ENCODE results near the gene KIAA0513. TPM values are rescaled to one million over a fixed set of nuclear protein-coding genes. Genes with fewer than 3 reads are reported as not detected.

KIAA0513 gene
- total and polyA plus RNA-seq, 2 of the 13 experiments (the other 11 are each of a cell fraction or from before 2014, with no cell fraction given), result 1.8 TPM

DNA sequence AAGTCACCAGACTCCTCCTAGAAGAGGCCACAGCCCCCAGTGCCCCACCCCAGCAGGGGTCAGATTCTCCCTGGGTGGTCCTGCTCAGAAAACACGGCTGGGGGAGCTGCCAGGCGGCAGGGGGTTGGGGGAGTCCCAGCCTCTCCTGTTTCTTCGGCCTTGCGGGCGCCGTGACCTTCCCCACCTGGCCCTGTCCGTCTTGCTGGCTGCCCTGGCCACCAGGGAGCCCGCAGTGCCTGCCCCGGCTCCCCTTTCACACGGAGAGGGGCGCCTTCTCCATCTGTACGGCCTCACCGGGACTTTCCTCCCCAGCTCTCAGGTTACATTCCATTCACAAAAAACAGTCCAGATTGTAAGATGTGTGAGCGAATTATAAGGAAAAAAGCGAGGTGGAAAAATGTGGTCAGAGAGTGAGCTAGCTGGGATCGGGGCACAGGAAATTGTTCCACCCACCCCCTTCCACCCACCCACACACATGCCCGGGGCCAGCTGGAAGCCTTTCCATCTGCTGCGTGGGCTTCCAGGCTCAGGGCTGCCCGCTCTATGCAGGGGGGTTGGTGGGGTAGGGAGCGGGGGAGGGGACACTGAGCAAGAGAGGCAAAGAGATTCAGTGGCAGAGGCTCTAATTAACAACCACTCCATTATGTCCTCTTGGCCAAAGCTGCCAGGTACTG lies 99.2 kb downstream of the KIAA0513 start:
- FAIRE-seq (no peak), ATAC-seq (peak; percentile 44), DNase-seq (ENCODE audit: low spot score) (no peak)
- in situ Hi-C loops (cut with HindIII; ENCODE audit: extremely low pct_ligation_motif_present, low pct_unique_long_range_greater_than_20kb) (loop anchor here (10.0 kb wide), 1 partner anchor 98 kb away; no protein-coding TSS in a partner anchor), intact Hi-C loops (cut with micrococcal nuclease; ENCODE audit: unreplicated experiment) (no loop called here)
- ChIA-PET CTCF (ENCODE audit: low intra/inter-chr PET ratio, low total read pairs) (no interaction called here), POLR2A (interaction anchor here (1.4 to 2.9 kb wide), 3 partner anchors 10 to 33 kb away, joined by 3 to 20 read pairs (median 12); no protein-coding TSS in a partner anchor)
- H2AFZ ChIP-seq (ENCODE audit: low read length), result no peak overlapping the region
- H3K9me3 ChIP-seq (ENCODE audit: low read length), result no peaks in the 10 kb centered on the region
- no TSS peak for BruUV-seq (replicated peaks)
- H3K9ac ChIP-seq (ENCODE audit: insufficient read depth, low read depth, low read length), result no peak overlapping the region
- peak overlapping the region in 1 of 3 experiments; percentile 47; a peak in 1 of 6 replicates for H3K4me3 ChIP-seq (replicated peaks in 1 of 3; ENCODE audit: insufficient read depth in 1 of 3, low read depth in 2 of 3, low read length in 3 of 3)
- H4K20me1 ChIP-seq (ENCODE audit: insufficient read depth, low read length), result no peaks in the 10 kb centered on the region
- H3K79me2 ChIP-seq (ENCODE audit: insufficient read depth, low read length), result no peaks in the 10 kb centered on the region
- H3K27me3 ChIP-seq (ENCODE audit: control insufficient read depth in 1 of 2, insufficient read depth in 2 of 2, low read length in 2 of 2), result peaks cover 13 to 52% of the 10 kb centered on the region in 2 experiments; a peak in 4 of 5 replicates
- peak overlapping the region; percentile 52 for H3K4me2 ChIP-seq (ENCODE audit: low read depth, low read length)
- peaks cover 33% of the 10 kb centered on the region for H3K4me1 ChIP-seq (ENCODE audit: insufficient read depth, low read length)
- no peak overlapping the region for H3K27ac ChIP-seq (ENCODE audit: extremely low read length, insufficient read depth, low read length)
- no peaks in the 10 kb centered on the region for H3K36me3 ChIP-seq (replicated peaks in 1 of 2; ENCODE audit: control insufficient read depth in 1 of 2, insufficient read depth in 2 of 2, low read length in 2 of 2)
- WGBS (ENCODE audit: low lambda C conversion rate), result 6% methylated on average over 12 of the region's 20 CpGs
- no peak for TF ChIP-seq ZNF878 (CRISPR knock-in tag; IDR thresholded peaks at IDR 0.05)
- TF ChIP-seq, protein P1, sequence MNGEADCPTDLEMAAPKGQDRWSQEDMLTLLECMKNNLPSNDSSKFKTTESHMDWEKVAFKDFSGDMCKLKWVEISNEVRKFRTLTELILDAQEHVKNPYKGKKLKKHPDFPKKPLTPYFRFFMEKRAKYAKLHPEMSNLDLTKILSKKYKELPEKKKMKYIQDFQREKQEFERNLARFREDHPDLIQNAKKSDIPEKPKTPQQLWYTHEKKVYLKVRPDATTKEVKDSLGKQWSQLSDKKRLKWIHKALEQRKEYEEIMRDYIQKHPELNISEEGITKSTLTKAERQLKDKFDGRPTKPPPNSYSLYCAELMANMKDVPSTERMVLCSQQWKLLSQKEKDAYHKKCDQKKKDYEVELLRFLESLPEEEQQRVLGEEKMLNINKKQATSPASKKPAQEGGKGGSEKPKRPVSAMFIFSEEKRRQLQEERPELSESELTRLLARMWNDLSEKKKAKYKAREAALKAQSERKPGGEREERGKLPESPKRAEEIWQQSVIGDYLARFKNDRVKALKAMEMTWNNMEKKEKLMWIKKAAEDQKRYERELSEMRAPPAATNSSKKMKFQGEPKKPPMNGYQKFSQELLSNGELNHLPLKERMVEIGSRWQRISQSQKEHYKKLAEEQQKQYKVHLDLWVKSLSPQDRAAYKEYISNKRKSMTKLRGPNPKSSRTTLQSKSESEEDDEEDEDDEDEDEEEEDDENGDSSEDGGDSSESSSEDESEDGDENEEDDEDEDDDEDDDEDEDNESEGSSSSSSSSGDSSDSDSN (CRISPR knock-in tag; IDR thresholded peaks at IDR 0.05), result 0 out of 2 replicates have a peak, but pooled peaks have one; percentile 2
- TF ChIP-seq FOXO4 (CRISPR knock-in tag; conservative IDR thresholded peaks at IDR 0.05), result 0 out of 2 replicates have a peak, but pooled peaks have one; percentile 33
- TF ChIP-seq CTCF (CRISPR knock-in tag; IDR thresholded peaks at IDR 0.05), result peak; percentile 18; the same call in 1 of the 2 replicates
- TF ChIP-seq, protein P2, sequence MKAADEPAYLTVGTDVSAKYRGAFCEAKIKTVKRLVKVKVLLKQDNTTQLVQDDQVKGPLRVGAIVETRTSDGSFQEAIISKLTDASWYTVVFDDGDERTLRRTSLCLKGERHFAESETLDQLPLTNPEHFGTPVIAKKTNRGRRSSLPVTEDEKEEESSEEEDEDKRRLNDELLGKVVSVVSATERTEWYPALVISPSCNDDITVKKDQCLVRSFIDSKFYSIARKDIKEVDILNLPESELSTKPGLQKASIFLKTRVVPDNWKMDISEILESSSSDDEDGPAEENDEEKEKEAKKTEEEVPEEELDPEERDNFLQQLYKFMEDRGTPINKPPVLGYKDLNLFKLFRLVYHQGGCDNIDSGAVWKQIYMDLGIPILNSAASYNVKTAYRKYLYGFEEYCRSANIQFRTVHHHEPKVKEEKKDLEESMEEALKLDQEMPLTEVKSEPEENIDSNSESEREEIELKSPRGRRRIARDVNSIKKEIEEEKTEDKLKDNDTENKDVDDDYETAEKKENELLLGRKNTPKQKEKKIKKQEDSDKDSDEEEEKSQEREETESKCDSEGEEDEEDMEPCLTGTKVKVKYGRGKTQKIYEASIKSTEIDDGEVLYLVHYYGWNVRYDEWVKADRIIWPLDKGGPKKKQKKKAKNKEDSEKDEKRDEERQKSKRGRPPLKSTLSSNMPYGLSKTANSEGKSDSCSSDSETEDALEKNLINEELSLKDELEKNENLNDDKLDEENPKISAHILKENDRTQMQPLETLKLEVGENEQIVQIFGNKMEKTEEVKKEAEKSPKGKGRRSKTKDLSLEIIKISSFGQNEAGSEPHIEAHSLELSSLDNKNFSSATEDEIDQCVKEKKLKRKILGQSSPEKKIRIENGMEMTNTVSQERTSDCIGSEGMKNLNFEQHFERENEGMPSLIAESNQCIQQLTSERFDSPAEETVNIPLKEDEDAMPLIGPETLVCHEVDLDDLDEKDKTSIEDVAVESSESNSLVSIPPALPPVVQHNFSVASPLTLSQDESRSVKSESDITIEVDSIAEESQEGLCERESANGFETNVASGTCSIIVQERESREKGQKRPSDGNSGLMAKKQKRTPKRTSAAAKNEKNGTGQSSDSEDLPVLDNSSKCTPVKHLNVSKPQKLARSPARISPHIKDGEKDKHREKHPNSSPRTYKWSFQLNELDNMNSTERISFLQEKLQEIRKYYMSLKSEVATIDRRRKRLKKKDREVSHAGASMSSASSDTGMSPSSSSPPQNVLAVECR (CRISPR knock-in tag; IDR thresholded peaks at IDR 0.05; ENCODE audit: borderline replicate concordance), result peak; percentile 31; the same call in 1 of the 2 replicates
- peak; percentile 22; the same call in 1 of the 2 replicates for TF ChIP-seq SIX1 (CRISPR knock-in tag; IDR thresholded peaks at IDR 0.05; ENCODE audit: borderline replicate concordance)
- TF ChIP-seq, protein P3, sequence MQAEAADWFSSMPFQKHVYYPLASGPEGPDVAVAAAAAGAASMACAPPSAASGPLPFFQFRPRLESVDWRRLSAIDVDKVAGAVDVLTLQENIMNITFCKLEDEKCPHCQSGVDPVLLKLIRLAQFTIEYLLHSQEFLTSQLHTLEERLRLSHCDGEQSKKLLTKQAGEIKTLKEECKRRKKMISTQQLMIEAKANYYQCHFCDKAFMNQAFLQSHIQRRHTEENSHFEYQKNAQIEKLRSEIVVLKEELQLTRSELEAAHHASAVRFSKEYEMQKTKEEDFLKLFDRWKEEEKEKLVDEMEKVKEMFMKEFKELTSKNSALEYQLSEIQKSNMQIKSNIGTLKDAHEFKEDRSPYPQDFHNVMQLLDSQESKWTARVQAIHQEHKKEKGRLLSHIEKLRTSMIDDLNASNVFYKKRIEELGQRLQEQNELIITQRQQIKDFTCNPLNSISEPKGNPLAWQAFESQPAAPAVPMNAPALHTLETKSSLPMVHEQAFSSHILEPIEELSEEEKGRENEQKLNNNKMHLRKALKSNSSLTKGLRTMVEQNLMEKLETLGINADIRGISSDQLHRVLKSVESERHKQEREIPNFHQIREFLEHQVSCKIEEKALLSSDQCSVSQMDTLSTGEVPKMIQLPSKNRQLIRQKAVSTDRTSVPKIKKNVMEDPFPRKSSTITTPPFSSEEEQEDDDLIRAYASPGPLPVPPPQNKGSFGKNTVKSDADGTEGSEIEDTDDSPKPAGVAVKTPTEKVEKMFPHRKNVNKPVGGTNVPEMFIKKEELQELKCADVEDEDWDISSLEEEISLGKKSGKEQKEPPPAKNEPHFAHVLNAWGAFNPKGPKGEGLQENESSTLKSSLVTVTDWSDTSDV (CRISPR knock-in tag; IDR thresholded peaks at IDR 0.05), result 0 out of 2 replicates have a peak, but pooled peaks have one; percentile 42
- TF ChIP-seq ZNF768 (CRISPR knock-in tag; IDR thresholded peaks at IDR 0.05), result 0 out of 2 replicates have a peak, but pooled peaks have one; percentile 23

All from HepG2 (cell line).